GM13977 (cell line): ENCODE data around the gene C12orf57.
A peak's percentile ranks its signal among the peaks of the same experiment; 100 is the strongest.

Source experiments
- DNase-seq: peaks from one replicate; pipeline ENCODE4 v3.0.0; 2012; ENCODE audit warnings: low spot score
- CTCF ChIP-seq: IDR thresholded peaks from 2 replicates; pipeline ENCODE4 v1.5.1; 2012; ENCODE audit warnings: mild to moderate bottlenecking, control low read depth; ENCODE audit not compliant: insufficient read depth; ENCODE audit errors: extremely low read depth, missing control alignments
- in situ Hi-C: fragments of 300-500 bp; cut with MboI; formaldehyde crosslinking; loops from one replicate; pipeline ENCODE4 v1.12.0; 2022; ENCODE audit warnings: low sequenced_read_pairs, low pct_unique_long_range_greater_than_20kb, mixed read lengths, inconsistent platforms; ENCODE audit not compliant: unreplicated experiment

C12orf57 gene

GRCh38 chr12:6948873-6949594, 5.2 kb downstream of the C12orf57 start:
- in situ Hi-C loops, result loop anchor here (25.0 kb wide), 1 partner anchor 163 kb away; the partner anchor contains the start of gene C1RL
- TF ChIP-seq CTCF, result peak; percentile 26
- no peak for DNase-seq

- peak; percentile 52 for TF ChIP-seq CTCF
- no peak for DNase-seq
- in situ Hi-C loops, result no loop called here
Observed at GRCh38 chr12:6950401-6950801, 6.6 kb downstream of the C12orf57 start.

GRCh38 chr12:6950811-6951540, 7.2 kb downstream of the C12orf57 start, which contains the start of gene PTPN6:
Gene PTPN6 (plus strand): TSS chr12:6951356. CDS start chr12:6951513, 157 bp downstream.
- TF ChIP-seq CTCF, result no peak
- no peak for DNase-seq

GRCh38 chr12:6951551-6952120, 7.8 kb downstream of the C12orf57 start:
- DNase-seq, result no peak
- TF ChIP-seq CTCF, result no peak
- in situ Hi-C loops, result no loop called here

More at GRCh38 chr12:6950811-6951540, 7.2 kb downstream of the C12orf57 start, which contains the start of gene PTPN6:
- in situ Hi-C loops, result no loop called here

- DNase-seq, result no peak
- TF ChIP-seq CTCF, result peak; percentile 7
- in situ Hi-C loops, result no loop called here
Observed at GRCh38 chr12:6952121-6952862, 8.5 kb downstream of the C12orf57 start.

GRCh38 chr12:6952863-6953441, 9.1 kb downstream of the C12orf57 start:
- in situ Hi-C loops, result no loop called here
- TF ChIP-seq CTCF, result no peak
- DNase-seq, result no peak
